Neutrophil (primary cell): ENCODE data around the gene EEA1.

Experiments used
- H3K27ac ChIP-seq: fragments of 200-600 bp; sonication (generic); 2 replicates; pipeline ENCODE4 v1.5.1; 2016; ENCODE audit warnings: mild to moderate bottlenecking, moderate library complexity
- H3K27me3 ChIP-seq: fragments of 200-600 bp; sonication (generic); 2 replicates; pipeline ENCODE4 v1.6.0; 2016; ENCODE audit warnings: mild to moderate bottlenecking
- H3K36me3 ChIP-seq: fragments of 200-600 bp; sonication (generic); 2 replicates; pipeline ENCODE4 v1.5.1; 2017
- H3K4me1 ChIP-seq, 2 experiments: fragments of 200-600 bp in 1 of 2; sonication (generic) in 1 of 2; 1 replicate in 1 of 2; 2 replicates in 1 of 2; pipeline versions ENCODE4 v1.5.1 to v1.6.1; 2013 to 2016; ENCODE audit warnings: low read depth in 1 of 2, low read length in 1 of 2, mild to moderate bottlenecking in 1 of 2, moderate library complexity in 1 of 2; ENCODE audit not compliant: control insufficient read depth in 1 of 2, insufficient read depth in 1 of 2
- H3K4me3 ChIP-seq, 2 experiments: fragments of 200-600 bp in 1 of 2; sonication (generic) in 1 of 2; 1 replicate in 1 of 2; 2 replicates in 1 of 2; pipeline ENCODE4 v1.5.1; 2013 to 2016; ENCODE audit warnings: low read depth in 1 of 2, low read length in 1 of 2, mild to moderate bottlenecking in 1 of 2, moderate library complexity in 1 of 2
- H3K9me3 ChIP-seq: fragments of 200-600 bp; sonication (generic); 2 replicates; pipeline ENCODE4 v1.5.1; 2016
- TF ChIP-seq, protein P1 (sequence below): fragments of 200-600 bp; sonication (generic); IDR thresholded peaks from 2 replicates; pipeline ENCODE4 v1.5.1; 2016; ENCODE audit warnings: antibody characterized with exemption

EEA1 gene

DNA sequence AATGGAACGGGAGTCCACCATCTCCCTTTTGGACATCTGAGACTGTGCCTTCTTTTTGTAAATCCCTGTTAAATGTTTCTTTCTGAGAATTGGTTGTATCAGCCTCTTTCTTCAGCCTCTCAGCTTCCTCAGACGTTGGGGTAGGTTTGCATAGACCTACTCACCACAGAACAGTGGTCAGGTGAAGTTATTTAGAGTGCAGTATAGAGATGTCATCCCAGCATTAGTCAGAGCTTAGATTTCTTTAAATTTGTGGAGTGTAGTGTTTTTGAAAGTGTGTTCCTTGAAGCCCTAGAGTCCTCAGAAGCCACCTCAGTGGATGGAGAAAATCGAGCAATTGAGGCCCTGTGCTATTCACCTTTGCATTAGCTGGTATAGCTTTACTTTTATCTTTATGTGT is 8.9 kb upstream of the EEA1 start:
- TF ChIP-seq, protein P1, sequence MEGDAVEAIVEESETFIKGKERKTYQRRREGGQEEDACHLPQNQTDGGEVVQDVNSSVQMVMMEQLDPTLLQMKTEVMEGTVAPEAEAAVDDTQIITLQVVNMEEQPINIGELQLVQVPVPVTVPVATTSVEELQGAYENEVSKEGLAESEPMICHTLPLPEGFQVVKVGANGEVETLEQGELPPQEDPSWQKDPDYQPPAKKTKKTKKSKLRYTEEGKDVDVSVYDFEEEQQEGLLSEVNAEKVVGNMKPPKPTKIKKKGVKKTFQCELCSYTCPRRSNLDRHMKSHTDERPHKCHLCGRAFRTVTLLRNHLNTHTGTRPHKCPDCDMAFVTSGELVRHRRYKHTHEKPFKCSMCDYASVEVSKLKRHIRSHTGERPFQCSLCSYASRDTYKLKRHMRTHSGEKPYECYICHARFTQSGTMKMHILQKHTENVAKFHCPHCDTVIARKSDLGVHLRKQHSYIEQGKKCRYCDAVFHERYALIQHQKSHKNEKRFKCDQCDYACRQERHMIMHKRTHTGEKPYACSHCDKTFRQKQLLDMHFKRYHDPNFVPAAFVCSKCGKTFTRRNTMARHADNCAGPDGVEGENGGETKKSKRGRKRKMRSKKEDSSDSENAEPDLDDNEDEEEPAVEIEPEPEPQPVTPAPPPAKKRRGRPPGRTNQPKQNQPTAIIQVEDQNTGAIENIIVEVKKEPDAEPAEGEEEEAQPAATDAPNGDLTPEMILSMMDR, result no peak
- H3K9me3 ChIP-seq, result no peaks in the 10 kb centered on the region
- H3K27me3 ChIP-seq, result no peaks in the 10 kb centered on the region
- no peaks in the 10 kb centered on the region for H3K36me3 ChIP-seq
- peaks cover 3 to 4% of the 10 kb centered on the region in 2 experiments for H3K4me1 ChIP-seq
- H3K4me3 ChIP-seq, result no peak overlapping the region
- no peak overlapping the region for H3K27ac ChIP-seq

DNA sequence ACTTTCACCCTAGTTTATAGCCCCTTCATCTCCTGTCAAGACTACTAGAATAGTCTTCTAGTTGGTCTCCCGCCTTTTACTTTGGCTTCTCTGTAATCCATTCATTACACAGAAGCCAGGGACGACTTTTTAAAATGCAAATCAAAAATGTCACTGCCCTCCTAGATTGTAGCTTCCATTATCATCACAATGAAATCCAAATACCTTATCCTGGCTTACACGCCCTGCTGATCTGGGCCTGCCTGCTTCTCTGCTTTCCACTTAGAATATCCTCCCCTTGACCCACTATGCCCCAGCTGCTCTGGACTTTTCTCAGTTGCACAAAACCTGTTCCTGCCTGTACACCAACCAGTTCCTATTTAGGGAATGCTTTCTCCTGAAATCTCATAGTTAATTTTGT is 4.5 kb upstream of the EEA1 start:
- peaks cover 4 to 8% of the 10 kb centered on the region in 2 experiments for H3K4me1 ChIP-seq
- TF ChIP-seq, protein P1, result no peak

DNA sequence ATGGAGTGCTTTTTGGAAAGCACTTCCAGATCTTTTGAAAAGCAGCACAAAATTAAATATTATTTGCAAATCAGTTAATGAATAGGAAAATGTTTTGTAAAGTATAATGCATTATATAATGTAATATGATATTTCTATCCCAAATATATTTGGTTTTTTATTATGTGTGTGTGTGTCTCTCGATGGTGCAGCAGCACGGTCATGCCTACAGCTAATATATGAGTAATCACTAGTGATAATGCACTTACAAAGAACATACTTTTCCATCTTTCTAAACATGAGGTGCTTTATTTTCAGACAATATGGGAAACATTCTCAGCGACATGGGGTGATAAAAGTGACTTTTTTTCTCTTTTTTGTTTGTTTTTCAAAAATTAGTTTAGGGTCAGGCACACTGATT is 1.3 kb upstream of the EEA1 start:
- no peak overlapping the region for H3K27ac ChIP-seq
- H3K36me3 ChIP-seq, result no peaks in the 10 kb centered on the region
- H3K4me3 ChIP-seq, result peak overlapping the region in 1 of 2 experiments; percentile 92
- H3K4me1 ChIP-seq, result peaks cover 24 to 30% of the 10 kb centered on the region in 2 experiments
- no peaks in the 10 kb centered on the region for H3K27me3 ChIP-seq
- TF ChIP-seq, protein P1, result no peak
- no peaks in the 10 kb centered on the region for H3K9me3 ChIP-seq

More for the DNA sequence above, 4.5 kb upstream of the EEA1 start:
- H3K9me3 ChIP-seq, result no peaks in the 10 kb centered on the region
- no peaks in the 10 kb centered on the region for H3K27me3 ChIP-seq
- H3K27ac ChIP-seq, result no peak overlapping the region
- H3K4me3 ChIP-seq, result no peak overlapping the region
- no peaks in the 10 kb centered on the region for H3K36me3 ChIP-seq

DNA sequence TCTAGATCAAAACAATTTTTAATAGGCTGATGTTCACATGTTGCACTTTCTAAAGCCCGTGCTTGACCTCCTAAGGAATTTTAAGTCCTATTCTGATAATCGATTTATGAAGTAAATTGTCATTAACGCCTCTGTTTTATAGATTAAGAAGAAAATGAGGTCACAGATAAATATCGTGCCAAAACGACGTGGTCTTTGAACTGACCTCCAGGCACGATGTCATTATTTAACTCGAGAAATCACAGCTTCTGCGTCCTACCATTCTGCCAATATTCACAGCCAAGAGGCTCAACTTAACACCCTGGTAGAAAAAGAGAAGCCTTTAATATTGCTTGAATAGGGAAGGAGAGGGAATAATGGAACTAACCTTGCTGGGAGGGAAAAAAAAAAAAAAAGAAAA is 888 bp upstream of the EEA1 start:
- Histone ChIP-seq H3K9me3 (no peaks in the 10 kb centered on the region), H3K4me1 (peaks cover 24 to 30% of the 10 kb centered on the region in 2 experiments), H3K27ac (peak overlapping the region; percentile 94), H3K4me3 (peak overlapping the region; percentile 92 to 95), H3K36me3 (no peaks in the 10 kb centered on the region), H3K27me3 (no peaks in the 10 kb centered on the region)
- TF ChIP-seq, protein P1, result no peak

DNA sequence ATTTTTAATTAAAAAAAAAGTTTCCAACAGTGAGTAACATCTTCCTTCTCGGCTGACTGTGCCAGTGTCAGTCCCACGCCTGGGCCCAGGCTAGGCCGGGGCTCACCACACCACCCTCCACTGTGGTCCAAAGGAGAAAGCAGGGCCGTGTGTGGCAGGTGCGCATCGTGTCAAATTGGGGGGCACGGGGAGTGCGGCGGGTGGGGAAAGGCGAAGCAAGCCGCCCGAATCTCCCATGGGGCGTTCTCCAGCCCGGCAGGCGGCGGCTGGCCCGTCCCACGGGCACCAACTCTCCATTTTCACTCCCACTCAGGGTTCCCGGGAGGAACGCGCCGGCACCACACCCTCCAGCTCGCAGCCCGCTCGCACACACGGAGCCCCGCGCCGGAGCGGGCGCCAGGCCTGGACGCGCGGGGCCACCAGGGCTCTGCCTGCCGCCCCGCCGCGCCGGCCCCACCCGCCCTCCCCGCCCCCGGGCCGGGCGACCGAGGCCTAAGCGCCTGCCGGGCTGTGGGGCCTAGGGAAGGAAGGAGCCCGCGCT is 604 bp downstream of the EEA1 start:
- Histone ChIP-seq H3K27me3 (no peaks in the 10 kb centered on the region), H3K4me3 (peak overlapping the region; percentile 92 to 95), H3K27ac (peak overlapping the region; percentile 94), H3K4me1 (peaks cover 24 to 30% of the 10 kb centered on the region in 2 experiments), H3K9me3 (no peaks in the 10 kb centered on the region), H3K36me3 (no peaks in the 10 kb centered on the region)
- TF ChIP-seq, protein P1, result no peak
